Colon (tissue), 2 donors: ENCODE measurements around the gene BTBD17.
"Not testable (repeated sequence)": the region's sequence is repeated elsewhere in the genome, so short reads cannot be mapped to it uniquely, and the experiment has no call there.

Source experiments
- FAIRE-seq: peaks from 2 replicates; lab custom pipeline; 2012; peaks lifted over from hg19 to GRCh38; lab: Jason Lieb, UNC
- donor health status: control.
- donor health status: control.

The BTBD17 gene

DNA sequence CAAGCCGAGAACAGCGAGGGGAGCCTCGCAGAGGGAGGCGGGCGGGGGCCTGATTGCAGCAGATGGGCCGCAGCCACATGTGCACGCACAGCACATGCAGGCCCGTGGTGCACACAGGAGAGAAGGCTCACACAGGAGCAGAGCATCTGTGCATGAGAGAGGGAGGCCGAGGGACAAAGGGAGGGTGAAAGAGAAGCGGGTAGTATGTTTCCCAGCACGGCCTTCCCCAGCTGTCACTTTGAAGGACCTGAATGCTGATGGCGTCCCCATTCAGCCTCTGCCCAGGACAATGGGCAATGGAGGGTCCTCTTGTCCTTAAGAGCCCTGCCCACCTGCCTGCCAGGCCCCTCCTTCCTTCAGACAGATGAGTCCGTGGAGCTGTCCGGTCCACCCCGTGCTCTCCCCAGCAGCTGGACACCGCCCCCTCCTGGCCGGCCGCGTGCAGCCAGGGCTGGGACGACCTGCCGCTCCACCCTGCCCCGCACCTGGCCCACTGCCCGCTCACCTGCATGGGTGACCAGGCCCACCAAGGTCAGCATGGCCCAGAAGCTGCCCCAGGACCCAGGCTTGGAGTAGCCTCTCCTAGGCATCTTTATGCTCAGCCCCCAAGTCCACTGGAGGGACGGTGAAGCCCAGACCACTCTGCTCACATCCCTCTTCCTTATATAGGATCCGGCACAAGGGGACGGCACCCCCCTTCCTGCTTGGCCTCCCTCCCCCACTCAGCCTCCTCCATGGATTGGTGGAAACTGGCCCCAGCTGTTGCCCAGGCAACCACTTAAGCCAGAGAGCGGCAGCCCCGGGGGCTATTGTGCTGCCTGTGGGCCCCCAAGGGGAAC lies at the start of gene BTBD17:
Gene BTBD17 (minus strand): TSS at position 639 of the 839 bp plus-strand sequence. CDS start 49 bp downstream, at position 590.
- no peak for FAIRE-seq

DNA sequence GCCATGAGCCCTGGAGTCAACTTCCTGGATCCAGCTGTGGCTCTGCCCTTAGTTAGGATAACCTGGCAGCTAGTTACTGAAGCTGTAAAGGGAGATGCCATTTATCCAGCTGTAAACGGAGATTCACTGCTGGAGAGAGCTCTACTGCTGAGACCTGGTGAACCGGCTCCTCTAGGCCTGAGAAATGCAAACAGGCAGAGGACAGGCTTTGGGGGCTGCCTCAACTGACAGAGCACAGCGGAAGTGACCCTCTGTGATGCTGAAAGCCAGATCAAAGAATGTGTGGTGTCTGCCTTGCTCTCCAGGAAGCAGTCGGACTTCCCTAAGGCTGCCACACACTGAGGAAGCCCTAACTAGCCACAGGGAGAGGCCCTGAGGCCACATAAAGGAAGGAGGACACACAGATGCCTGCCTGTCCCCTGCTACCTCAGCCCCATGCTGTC lies 48.4 kb upstream of the BTBD17 start:
- no peak for FAIRE-seq

DNA sequence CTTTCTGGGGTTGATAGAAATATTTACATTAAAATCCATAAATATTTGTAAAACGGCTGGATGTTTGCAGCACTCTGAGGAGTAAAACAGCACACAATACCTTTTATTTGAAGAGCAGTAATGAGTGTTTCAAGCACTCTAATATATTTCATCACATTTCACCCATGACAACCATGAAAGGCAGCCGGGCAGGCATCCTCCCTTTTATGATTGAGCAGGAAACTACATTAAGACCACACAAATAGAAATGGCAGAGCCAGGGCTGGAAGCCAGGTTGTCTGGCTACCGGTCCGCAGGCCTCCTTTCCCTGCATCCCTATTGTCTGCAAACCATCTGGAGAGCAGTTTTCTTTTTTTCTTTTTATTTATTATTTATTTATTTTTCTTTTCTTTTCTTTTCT lies 47.1 kb upstream of the BTBD17 start:
- FAIRE-seq = no peak

- no peak for FAIRE-seq
These were observed 46.6 kb upstream of the BTBD17 start for GRCh38 chr17:74408262-74408661.

DNA sequence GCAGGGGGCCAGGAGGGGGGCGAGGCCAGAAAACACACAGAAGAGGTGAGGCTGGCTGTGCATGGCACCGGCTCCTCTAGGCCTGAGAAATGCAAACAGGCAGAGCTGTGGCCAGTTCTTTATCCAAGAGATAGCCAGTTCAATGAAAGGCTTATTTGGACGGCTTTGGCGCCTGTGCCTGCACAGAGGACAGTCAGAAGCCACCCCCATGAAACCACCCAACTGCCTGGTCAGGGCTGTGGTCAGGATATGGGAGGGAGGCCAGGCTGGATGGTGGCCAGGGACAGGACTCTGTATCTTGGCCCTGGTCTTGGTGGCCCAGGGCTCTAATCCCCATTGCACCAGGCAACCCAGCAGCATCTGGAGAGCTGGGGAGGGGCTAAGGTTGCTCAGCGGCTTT lies 45.7 kb upstream of the BTBD17 start:
- no peak for FAIRE-seq

DNA sequence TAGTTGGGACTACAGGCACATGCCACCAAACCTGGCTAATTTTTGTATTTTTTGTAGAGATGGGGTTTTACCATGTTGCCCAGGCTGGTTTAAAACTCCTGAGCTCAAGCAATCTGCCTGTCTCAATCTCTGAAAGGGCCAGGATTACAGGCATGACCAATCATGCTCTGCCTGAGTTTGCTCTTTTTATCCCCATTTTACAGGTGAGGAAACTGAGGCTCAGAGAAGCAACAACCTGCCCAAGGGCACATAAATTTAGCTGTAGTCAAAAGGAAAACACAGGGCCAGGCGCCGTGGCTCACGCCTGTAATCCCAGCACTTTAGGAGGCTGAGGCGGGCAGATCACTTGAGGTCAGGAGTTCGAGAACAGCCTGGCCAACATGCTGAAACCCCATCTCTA lies 43.6 kb upstream of the BTBD17 start:
- FAIRE-seq = not testable (repeated sequence)

GRCh38 chr17:74404789-74405188 lies 43.1 kb upstream of the BTBD17 start:
- FAIRE-seq = no peak

DNA sequence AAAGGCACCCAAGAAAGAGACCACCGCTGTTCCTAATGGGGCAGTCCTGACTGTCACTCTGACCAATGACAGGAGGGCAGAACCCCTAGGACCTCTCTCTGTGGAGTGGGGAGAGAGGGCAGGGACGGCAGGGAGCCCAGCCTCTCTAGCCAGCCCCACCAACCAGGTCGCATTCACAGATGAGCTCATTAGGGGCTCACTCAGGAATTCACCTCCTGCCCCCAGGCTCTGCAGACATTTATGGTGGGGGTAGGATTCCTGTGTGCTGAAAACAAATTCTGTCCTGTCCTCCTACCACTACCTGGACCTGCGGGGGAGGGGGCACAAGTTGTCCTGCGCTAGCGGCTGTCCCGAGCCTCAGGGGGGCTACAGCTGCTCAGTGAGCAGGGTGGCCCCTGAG lies 42.5 kb upstream of the BTBD17 start:
- no peak for FAIRE-seq

- FAIRE-seq = no peak
These were observed 42.0 kb upstream of the BTBD17 start for GRCh38 chr17:74403512-74404137.

DNA sequence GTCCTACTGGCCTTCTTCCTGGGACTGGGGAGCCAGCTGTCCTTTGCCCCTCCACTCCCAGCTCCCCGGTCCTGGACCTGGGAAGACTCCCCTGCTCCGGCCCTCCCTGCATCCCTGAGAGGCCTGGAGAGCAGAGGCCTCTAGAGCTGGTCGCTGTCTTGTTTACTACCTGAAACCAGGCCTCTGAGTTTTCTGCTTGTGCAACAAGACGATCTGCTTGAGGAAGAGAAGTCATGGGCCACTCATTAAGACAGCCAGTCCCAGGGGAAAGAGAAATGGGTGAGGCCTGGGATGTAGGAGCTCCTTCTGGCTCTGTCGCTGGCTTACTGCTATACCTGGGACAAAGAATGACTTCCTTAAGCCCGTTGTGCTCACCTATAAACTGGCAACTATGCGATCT lies 40.4 kb upstream of the BTBD17 start:
- no peak for FAIRE-seq

- no peak for FAIRE-seq
These were observed 34.9 kb upstream of the BTBD17 start for GRCh38 chr17:74396567-74396966.

DNA sequence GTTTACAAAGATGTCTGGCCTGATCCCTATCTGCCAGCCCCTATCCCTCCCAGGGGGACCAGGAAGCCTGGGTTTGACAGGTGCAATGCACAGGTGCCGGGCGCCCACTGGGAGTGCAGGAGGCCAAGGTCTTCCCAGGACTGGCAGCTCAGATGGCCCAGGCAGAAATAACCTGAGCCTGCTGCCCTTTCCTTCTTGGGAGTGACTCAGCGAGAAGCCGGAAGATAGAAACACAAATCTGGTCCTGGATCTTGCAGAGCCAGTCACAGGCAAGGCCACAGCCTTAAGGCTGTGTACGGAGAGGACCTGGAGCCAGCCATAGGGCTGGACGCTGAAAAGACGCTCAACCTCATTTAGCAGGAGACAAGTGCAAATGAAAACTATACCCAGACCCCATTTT lies 33.3 kb upstream of the BTBD17 start:
- no peak for FAIRE-seq

- FAIRE-seq = no peak
These were observed 32.7 kb upstream of the BTBD17 start for GRCh38 chr17:74394275-74394950.

- no peak for FAIRE-seq
These were observed 31.8 kb upstream of the BTBD17 start for GRCh38 chr17:74393346-74393942.

- no peak for FAIRE-seq
These were observed 31.2 kb upstream of the BTBD17 start for GRCh38 chr17:74392848-74393247.

DNA sequence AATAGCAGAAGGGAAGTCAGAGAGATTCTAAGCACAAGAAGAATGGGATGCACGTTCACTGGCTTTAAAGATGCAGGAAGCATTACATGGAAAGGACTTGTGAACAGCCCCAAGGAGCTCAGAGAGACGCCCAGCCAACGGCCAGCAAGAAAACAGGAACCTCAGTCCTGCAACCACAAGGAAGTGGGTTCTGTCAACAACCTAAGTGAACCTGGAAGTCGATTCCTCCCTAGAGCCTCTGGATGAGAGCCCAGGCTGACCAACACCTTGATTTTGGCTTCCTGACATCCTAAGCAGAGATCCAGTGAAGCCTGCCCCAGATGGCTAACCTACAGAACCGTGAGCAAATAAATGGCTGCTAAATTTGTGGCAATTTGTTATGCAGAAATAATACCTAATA lies 30.1 kb upstream of the BTBD17 start:
- FAIRE-seq = no peak

- FAIRE-seq = no peak
These were observed 29.3 kb upstream of the BTBD17 start for GRCh38 chr17:74390680-74391653.

DNA sequence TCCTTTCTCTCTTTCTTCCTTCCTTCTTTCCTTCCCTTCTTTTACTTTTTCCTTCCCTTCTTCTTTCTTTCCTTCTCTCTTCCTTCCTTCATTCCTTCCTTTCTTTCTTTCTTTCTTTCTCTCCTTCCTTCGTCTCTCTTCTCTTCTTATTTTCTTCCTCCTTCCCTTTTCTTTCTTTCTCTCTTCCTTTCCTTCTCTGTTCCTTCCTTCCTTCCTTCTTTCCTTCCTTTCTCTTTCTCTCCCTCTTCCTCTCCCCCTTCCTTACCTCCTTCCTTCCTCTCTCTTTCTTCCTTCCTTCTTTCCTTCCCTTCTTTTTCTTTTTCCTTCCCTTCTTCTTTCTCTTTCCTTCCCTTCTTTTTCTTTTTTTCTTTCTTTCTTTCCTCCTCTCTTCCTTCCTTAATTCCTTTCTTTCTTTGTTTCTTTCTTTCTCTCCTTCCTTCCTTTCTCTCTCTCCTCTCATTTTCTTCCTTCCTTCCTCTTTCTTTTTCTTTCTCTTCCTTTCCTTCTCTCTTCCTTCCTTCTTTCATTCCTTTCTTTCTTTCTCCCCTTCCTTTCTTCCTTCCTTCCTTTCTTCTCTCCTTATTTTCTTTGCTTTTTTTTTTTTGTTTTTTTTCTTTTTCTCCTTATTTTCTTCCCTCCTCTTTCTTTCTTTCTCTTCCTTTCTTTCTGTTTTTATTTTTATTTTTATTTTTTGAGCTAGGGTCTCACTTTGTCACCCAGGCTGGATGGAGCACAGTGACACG lies 28.4 kb upstream of the BTBD17 start:
- FAIRE-seq = no peak

- no peak for FAIRE-seq
These were observed 27.6 kb upstream of the BTBD17 start for GRCh38 chr17:74389084-74389753.
